GM23338 (cell line): ENCODE measurements around the gene PJA1. TPM values are rescaled to one million over a fixed set of nuclear protein-coding genes. Genes with fewer than 3 reads are reported as not detected.

Source experiments
- ATAC-seq: fragments of 200-7000 bp; cut with Tn5 transposase; 3 replicates; pipeline ENCODE4 v1.9.1; 2020
- DNase-seq: peaks from one replicate; pipeline ENCODE4 v3.0.0-alpha.2; 2015; ENCODE audit warnings: low spot score
- H2AFZ ChIP-seq: fragments of 200-600 bp; sonication (generic); 2 replicates; pipeline ENCODE4 v1.8.0; 2016; ENCODE audit warnings: antibody characterized with exemption, mild to moderate bottlenecking, moderate library complexity
- H3F3A ChIP-seq: fragments of 200-600 bp; sonication (generic); replicated peaks from 2 replicates; pipeline ENCODE4 v1.8.0; 2017; ENCODE audit warnings: antibody characterized with exemption, mixed run types, low read depth
- H3K27ac ChIP-seq: fragments of 200-600 bp; sonication (generic); 2 replicates; pipeline ENCODE4 v1.6.1; 2016; ENCODE audit warnings: low read depth
- H3K27me3 ChIP-seq: fragments of 200-600 bp; sonication (generic); 2 replicates; pipeline ENCODE4 v1.8.0; 2016; ENCODE audit warnings: mild to moderate bottlenecking, mixed run types, moderate library complexity; ENCODE audit not compliant: insufficient read depth
- H3K36me3 ChIP-seq: fragments of 200-600 bp; sonication (generic); 2 replicates; pipeline ENCODE4 v1.8.0; 2016; ENCODE audit warnings: mild to moderate bottlenecking; ENCODE audit not compliant: insufficient read depth
- H3K4me1 ChIP-seq: fragments of 200-600 bp; sonication (generic); 2 replicates; pipeline ENCODE4 v1.8.0; 2016; ENCODE audit warnings: mild to moderate bottlenecking, moderate library complexity; ENCODE audit not compliant: insufficient read depth
- H3K4me2 ChIP-seq: fragments of 200-600 bp; sonication (generic); 2 replicates; pipeline ENCODE4 v1.7.1; 2017; ENCODE audit warnings: mixed run types
- H3K4me3 ChIP-seq: fragments of 200-600 bp; sonication (generic); 2 replicates; pipeline ENCODE4 v1.6.1; 2016; ENCODE audit warnings: mixed run types
- H3K79me2 ChIP-seq: fragments of 200-600 bp; sonication (generic); replicated peaks from 2 replicates; pipeline ENCODE4 v1.8.0; 2017; ENCODE audit warnings: mild to moderate bottlenecking; ENCODE audit not compliant: insufficient read depth
- H3K9me2 ChIP-seq: fragments of 200-600 bp; sonication (generic); 2 replicates; pipeline ENCODE4 v1.8.0; 2017; ENCODE audit not compliant: insufficient read depth
- H4K20me1 ChIP-seq: fragments of 200-600 bp; sonication (generic); replicated peaks from 2 replicates; pipeline ENCODE4 v1.8.0; 2017; ENCODE audit warnings: mild to moderate bottlenecking; ENCODE audit not compliant: insufficient read depth
- H3K27ac Mint-ChIP-seq: 2 replicates; pipeline ENCODE4 v1.8.0; 2020; ENCODE audit warnings: inconsistent platforms, mild to moderate bottlenecking, moderate library complexity, mixed read lengths
- H3K27me3 Mint-ChIP-seq: 3 replicates; pipeline ENCODE4 v1.8.0; 2022; ENCODE audit warnings: low read depth, mild to moderate bottlenecking, moderate library complexity, mixed read lengths, inconsistent platforms; ENCODE audit not compliant: insufficient read depth, poor library complexity
- H3K36me3 Mint-ChIP-seq: 3 replicates; pipeline ENCODE4 v1.8.0; 2021; ENCODE audit warnings: low read depth, mild to moderate bottlenecking, inconsistent platforms, moderate library complexity, mixed read lengths
- H3K4me1 Mint-ChIP-seq: 3 replicates; pipeline ENCODE4 v1.8.0; 2020; ENCODE audit warnings: mild to moderate bottlenecking, inconsistent platforms, mixed read lengths
- H3K4me3 Mint-ChIP-seq: 3 replicates; pipeline ENCODE4 v1.8.0; 2021; ENCODE audit warnings: moderate library complexity, mild to moderate bottlenecking, inconsistent platforms, mixed read lengths
- H3K9me3 Mint-ChIP-seq: 3 replicates; pipeline ENCODE4 v1.8.0; 2020; ENCODE audit warnings: moderate library complexity, mild to moderate bottlenecking, inconsistent platforms, mixed read lengths
- ETS1 ChIP-seq: IDR thresholded peaks from 2 replicates; pipeline ENCODE4 v1.6.1; 2016; ENCODE audit warnings: antibody characterized with exemption
- ZNF114 ChIP-seq: fragments of 250-450 bp; sonication (Bioruptor Pico); IDR thresholded peaks from 2 replicates; pipeline ENCODE4 v1.5.0; 2020; ENCODE audit warnings: mild to moderate bottlenecking, moderate library complexity
- polyA plus RNA-seq: library from polyadenylated mRNA; unstranded; fragments of >200 nt; fragmentation: Nextera tagmentation; extraction: Ambion mirVana; gene quantifications from 2 replicates; pipeline ENCODE4 v1.2.1, GENCODE V29; 2016
- total RNA-seq: library from RNA; depleted of rRNA; stranded (reverse); fragments of >200 nt; shearing (Covaris generic); gene quantifications from 2 replicates; pipeline ENCODE4 v1.2.3, GENCODE V29; 2014

Gene PJA1
- total and polyA plus RNA-seq, 2 experiments from 2014 or later: 25.2 to 31.3 TPM

- no peaks in the 10 kb centered on the region for H3K36me3 Mint-ChIP-seq
- no peaks in the 10 kb centered on the region for H3K9me2 ChIP-seq
- H3K27ac ChIP-seq: no peak overlapping the region
- H3K9me3 Mint-ChIP-seq: no peaks in the 10 kb centered on the region; the same call in 2 of the 3 replicates
- H3K27me3 ChIP-seq: no peaks in the 10 kb centered on the region
- no peak overlapping the region for H3K4me3 Mint-ChIP-seq
- no peak for ATAC-seq
- no peak overlapping the region for H3K4me3 ChIP-seq
- no peak overlapping the region for H2AFZ ChIP-seq
- no peak for DNase-seq
- H3F3A ChIP-seq: no peaks in the 10 kb centered on the region
- peaks cover 4% of the 10 kb centered on the region for H3K27me3 Mint-ChIP-seq
- H3K4me2 ChIP-seq: no peak overlapping the region
- H3K4me1 Mint-ChIP-seq: peaks cover 10% of the 10 kb centered on the region
- H3K36me3 ChIP-seq: no peaks in the 10 kb centered on the region
- no peak overlapping the region for H3K27ac Mint-ChIP-seq
- H3K4me1 ChIP-seq: no peaks in the 10 kb centered on the region
- no peaks in the 10 kb centered on the region for H4K20me1 ChIP-seq
- H3K79me2 ChIP-seq: no peaks in the 10 kb centered on the region
- TF ChIP-seq ZNF114: no peak
- TF ChIP-seq ETS1: no peak
Observed at GRCh38 chrX:69113723-69114122, 51.5 kb downstream of the PJA1 start.
